Measurements from ENCODE around the gene CASZ1.

CASZ1 gene

GRCh38 chr1:10623686-10624145 is 172.7 kb downstream of the CASZ1 start:
- no peaks in the 10 kb centered on the region for H3K27me3 Mint-ChIP-seq

DNA sequence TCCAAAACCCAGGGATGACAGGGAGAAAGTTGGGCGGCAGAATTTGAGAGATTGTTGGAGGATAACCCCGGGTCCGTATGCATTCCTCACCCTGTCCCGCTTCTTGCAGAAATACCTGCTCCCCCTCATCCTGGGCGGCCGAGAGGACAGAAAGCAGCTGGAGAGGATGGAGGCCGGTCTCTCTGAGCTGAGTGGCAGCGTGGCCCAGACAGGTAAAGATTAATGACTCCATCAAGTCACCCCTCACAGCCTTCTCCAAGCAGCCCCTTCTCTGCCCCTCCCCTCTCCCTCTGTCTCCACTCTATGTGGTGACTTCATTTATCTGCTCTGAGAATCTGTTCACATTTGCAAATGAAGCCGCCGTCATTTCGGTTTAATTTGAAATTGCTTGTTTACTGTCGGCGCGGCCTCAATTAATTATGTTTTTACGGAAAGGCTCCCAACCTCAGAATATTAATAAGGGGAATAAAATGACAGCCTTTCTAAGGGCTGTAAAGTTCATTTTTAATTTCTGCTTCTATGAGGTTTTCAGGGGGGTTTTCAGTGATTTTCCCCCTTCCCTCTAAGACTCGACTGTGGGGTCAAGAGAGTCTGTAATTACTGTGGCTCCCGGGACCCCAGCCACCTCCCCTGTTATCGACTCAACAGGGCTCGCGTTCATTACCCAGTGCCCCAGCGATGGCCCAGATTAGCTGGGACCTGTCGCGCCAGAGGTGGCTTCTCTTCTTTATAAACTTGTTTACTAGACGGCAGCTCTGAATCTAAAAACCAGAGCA is 173.3 kb downstream of the CASZ1 start:
- DNase-seq (ENCODE audit: low spot score in 2 of 2) (no peak), ATAC-seq (replicated peaks; ENCODE audit: extremely low read depth, poor library complexity, severe bottlenecking) (no peak)
- Mint-ChIP-seq H3K4me3 (no peak overlapping the region), H3K27ac (ENCODE audit: low read depth) (no peak overlapping the region), H3K27me3 (no peaks in the 10 kb centered on the region), H3K36me3 (ENCODE audit: insufficient read depth) (peaks cover 9% of the 10 kb centered on the region), H3K9me3 (no peaks in the 10 kb centered on the region), H3K4me1 (no peaks in the 10 kb centered on the region)

More at GRCh38 chr1:10623686-10624145, 172.7 kb downstream of the CASZ1 start:
- Mint-ChIP-seq H3K9me3 (no peaks in the 10 kb centered on the region), H3K27ac (ENCODE audit: low read depth) (no peak overlapping the region), H3K36me3 (ENCODE audit: insufficient read depth) (peaks cover 9% of the 10 kb centered on the region), H3K4me3 (no peak overlapping the region), H3K4me1 (no peaks in the 10 kb centered on the region)
- no peak for DNase-seq (ENCODE audit: low spot score in 2 of 2)
- ATAC-seq (replicated peaks; ENCODE audit: extremely low read depth, poor library complexity, severe bottlenecking): no peak

- Mint-ChIP-seq H3K36me3 (ENCODE audit: insufficient read depth) (peaks cover 10% of the 10 kb centered on the region), H3K4me3 (no peak overlapping the region), H3K27me3 (no peaks in the 10 kb centered on the region), H3K4me1 (no peaks in the 10 kb centered on the region), H3K9me3 (no peaks in the 10 kb centered on the region), H3K27ac (ENCODE audit: low read depth) (no peak overlapping the region)
- DNase-seq (ENCODE audit: low spot score in 2 of 2): no peak
- no peak for ATAC-seq (replicated peaks; ENCODE audit: extremely low read depth, poor library complexity, severe bottlenecking)
Measured at GRCh38 chr1:10621906-10622305, 174.5 kb downstream of the CASZ1 start.

DNA sequence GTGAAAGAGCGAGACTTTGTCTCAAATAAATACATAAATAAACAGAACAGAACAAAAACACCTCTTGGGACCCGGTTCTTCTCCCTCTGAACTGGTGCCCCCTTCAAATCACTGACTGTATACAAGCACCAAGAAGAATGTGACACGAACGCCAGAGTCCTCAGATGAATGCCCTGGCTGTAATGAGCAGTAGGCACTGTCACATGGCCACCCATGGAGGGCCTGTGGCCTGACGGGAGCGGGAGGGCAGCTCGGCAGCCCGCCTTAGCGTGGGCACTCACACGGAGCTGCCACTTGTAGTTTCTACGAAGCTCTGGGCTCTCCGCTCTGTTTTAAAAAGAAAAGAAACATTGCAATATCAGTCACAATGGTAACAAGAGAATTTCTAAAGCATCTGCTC is 175.7 kb downstream of the CASZ1 start:
- DNase-seq (ENCODE audit: low spot score in 2 of 2) (no peak), ATAC-seq (replicated peaks; ENCODE audit: extremely low read depth, poor library complexity, severe bottlenecking) (no peak)
- H3K27ac Mint-ChIP-seq (ENCODE audit: low read depth): no peak overlapping the region
- no peaks in the 10 kb centered on the region for H3K4me1 Mint-ChIP-seq
- peaks cover 8% of the 10 kb centered on the region for H3K36me3 Mint-ChIP-seq (ENCODE audit: insufficient read depth)
- no peaks in the 10 kb centered on the region for H3K9me3 Mint-ChIP-seq
- H3K4me3 Mint-ChIP-seq: no peak overlapping the region
- no peaks in the 10 kb centered on the region for H3K27me3 Mint-ChIP-seq

GRCh38 chr1:10617931-10618885 is 178.2 kb downstream of the CASZ1 start:
- Mint-ChIP-seq H3K4me3 (no peak overlapping the region), H3K9me3 (no peaks in the 10 kb centered on the region), H3K4me1 (no peaks in the 10 kb centered on the region), H3K36me3 (ENCODE audit: insufficient read depth) (peaks cover 9% of the 10 kb centered on the region), H3K27ac (ENCODE audit: low read depth) (no peak overlapping the region), H3K27me3 (no peaks in the 10 kb centered on the region)
- ATAC-seq (replicated peaks; ENCODE audit: extremely low read depth, poor library complexity, severe bottlenecking) (no peak), DNase-seq (ENCODE audit: low spot score in 2 of 2) (no peak)

DNA sequence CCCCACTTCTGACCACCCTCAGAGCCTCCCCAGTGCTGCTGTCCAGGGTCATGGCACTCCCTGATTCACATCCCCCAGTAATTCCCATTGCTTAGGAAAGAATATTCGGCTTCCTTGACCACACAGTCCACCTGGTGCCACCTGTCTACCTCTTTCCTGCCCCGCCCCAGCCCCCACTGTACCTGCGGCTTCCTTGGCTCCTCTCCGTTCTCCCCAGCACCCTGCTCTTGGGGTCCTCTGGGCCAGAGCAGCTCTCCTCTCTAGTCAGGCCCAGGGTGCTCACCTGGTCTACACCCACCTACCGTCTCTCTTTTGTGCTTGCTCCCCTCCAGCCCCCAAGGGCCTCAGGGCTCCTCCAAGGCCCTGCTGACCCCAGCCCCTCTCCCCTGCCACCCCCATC is 179.1 kb downstream of the CASZ1 start:
- Mint-ChIP-seq H3K4me1 (no peaks in the 10 kb centered on the region), H3K4me3 (no peak overlapping the region), H3K36me3 (ENCODE audit: insufficient read depth) (peaks cover 9% of the 10 kb centered on the region), H3K27ac (ENCODE audit: low read depth) (no peak overlapping the region), H3K27me3 (no peaks in the 10 kb centered on the region), H3K9me3 (no peaks in the 10 kb centered on the region)
- no peak for DNase-seq (ENCODE audit: low spot score in 2 of 2)
- no peak for ATAC-seq (replicated peaks; ENCODE audit: extremely low read depth, poor library complexity, severe bottlenecking)

DNA sequence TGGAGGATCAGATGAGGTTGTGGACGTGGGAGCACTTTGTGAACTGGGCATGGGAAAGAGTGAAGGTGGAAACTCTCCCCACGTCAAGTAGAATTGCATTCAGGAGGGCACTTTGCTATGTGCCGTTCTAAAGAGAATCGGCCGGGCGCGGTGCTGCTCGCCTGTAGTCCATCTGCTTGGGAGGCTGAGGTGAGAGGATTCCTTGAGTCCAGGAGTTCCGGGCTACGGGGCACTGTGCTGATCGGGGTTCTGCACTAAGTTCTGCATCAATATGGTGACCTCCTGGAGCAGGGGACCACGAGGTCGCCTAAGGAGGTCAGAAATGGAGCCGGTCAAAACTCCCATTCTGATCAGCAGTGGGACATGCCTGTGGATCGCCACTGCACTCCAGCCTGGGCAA is 179.8 kb downstream of the CASZ1 start:
- no peaks in the 10 kb centered on the region for H3K4me1 Mint-ChIP-seq
- no peaks in the 10 kb centered on the region for H3K9me3 Mint-ChIP-seq
- no peak overlapping the region for H3K27ac Mint-ChIP-seq (ENCODE audit: low read depth)
- no peaks in the 10 kb centered on the region for H3K27me3 Mint-ChIP-seq
- DNase-seq (ENCODE audit: low spot score in 2 of 2) (no peak), ATAC-seq (replicated peaks; ENCODE audit: extremely low read depth, poor library complexity, severe bottlenecking) (no peak)
- H3K36me3 Mint-ChIP-seq (ENCODE audit: insufficient read depth): peaks cover 9% of the 10 kb centered on the region
- H3K4me3 Mint-ChIP-seq: no peak overlapping the region

- no peaks in the 10 kb centered on the region for H3K9me3 Mint-ChIP-seq
- ATAC-seq (replicated peaks; ENCODE audit: extremely low read depth, poor library complexity, severe bottlenecking): no peak
- H3K36me3 Mint-ChIP-seq (ENCODE audit: insufficient read depth): peaks cover 5% of the 10 kb centered on the region
- H3K27ac Mint-ChIP-seq (ENCODE audit: low read depth): no peak overlapping the region
- no peaks in the 10 kb centered on the region for H3K27me3 Mint-ChIP-seq
- no peak for DNase-seq (ENCODE audit: low spot score in 2 of 2)
- H3K4me1 Mint-ChIP-seq: no peaks in the 10 kb centered on the region
- H3K4me3 Mint-ChIP-seq: no peak overlapping the region
Measured at GRCh38 chr1:10615932-10616671, 180.3 kb downstream of the CASZ1 start.

DNA sequence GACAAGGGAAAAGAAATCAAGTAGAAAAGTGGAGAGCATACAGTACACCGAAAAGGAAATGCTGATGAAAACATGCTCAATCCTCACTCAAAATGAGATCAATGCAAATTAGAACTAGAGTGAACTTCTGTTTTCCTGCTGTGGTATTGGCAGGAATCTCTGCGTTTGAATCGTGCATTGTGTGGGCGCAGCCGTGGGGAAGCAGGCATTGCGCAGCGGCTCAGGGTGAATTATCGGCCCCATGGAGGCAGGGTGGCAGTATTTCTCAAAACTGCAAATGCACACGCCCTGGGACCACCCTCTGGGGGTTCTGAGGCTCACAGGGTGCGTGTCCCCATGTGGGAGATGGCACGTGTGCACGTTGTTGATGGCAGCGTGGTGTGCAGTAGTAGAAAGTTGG is 181.1 kb downstream of the CASZ1 start:
- no peak for ATAC-seq (replicated peaks; ENCODE audit: extremely low read depth, poor library complexity, severe bottlenecking)
- peaks cover 3% of the 10 kb centered on the region for H3K36me3 Mint-ChIP-seq (ENCODE audit: insufficient read depth)
- no peak overlapping the region for H3K27ac Mint-ChIP-seq (ENCODE audit: low read depth)
- no peak overlapping the region for H3K4me3 Mint-ChIP-seq
- H3K27me3 Mint-ChIP-seq: no peaks in the 10 kb centered on the region
- no peaks in the 10 kb centered on the region for H3K9me3 Mint-ChIP-seq
- no peaks in the 10 kb centered on the region for H3K4me1 Mint-ChIP-seq
- DNase-seq (ENCODE audit: low spot score in 2 of 2): no peak

DNA sequence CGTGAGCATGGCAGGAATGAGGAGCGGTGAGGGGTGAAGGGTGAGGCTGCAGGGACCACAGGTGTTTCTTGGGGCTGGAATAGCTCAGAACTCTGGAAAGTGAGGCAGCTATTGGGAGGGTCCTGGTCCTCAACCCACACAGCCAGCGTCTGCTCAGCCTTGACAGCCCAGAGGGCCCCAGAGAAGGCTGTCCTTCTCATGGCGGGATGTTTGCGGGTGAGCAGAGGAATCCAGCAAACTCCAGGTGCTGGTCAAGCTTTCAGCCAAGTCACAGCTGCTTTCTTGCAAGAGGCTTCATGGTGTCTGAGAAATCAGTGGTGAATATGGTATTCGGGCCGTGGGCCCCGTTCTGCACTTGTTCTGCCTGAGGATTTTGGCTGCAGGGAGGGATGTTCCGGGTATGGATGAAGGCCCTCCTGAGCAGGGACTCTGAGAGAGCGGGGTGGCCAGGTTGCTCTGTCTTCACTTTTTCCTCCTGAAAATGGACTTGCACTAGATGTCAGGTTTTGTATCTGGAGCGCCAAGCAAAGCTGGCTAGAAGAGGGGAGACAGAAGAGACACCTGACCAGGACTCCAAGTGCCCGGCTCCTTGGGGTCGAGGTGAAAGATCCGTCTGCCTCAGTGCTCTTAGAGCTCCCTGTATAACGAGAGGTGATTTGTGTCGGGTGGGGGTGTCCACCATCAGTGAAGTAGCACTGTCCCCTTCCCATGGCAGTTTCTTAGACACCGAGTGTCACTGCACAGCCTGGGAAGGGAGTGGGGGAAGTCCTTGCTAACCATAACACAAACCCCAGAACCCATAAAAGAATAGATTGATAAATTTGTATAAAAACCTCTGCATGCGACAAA is 181.8 kb downstream of the CASZ1 start:
- Mint-ChIP-seq H3K36me3 (ENCODE audit: insufficient read depth) (peaks cover 3% of the 10 kb centered on the region), H3K9me3 (no peaks in the 10 kb centered on the region), H3K4me3 (no peak overlapping the region), H3K27ac (ENCODE audit: low read depth) (no peak overlapping the region), H3K27me3 (no peaks in the 10 kb centered on the region), H3K4me1 (no peaks in the 10 kb centered on the region)
- DNase-seq (ENCODE audit: low spot score in 2 of 2): no peak
- no peak for ATAC-seq (replicated peaks; ENCODE audit: extremely low read depth, poor library complexity, severe bottlenecking)

DNA sequence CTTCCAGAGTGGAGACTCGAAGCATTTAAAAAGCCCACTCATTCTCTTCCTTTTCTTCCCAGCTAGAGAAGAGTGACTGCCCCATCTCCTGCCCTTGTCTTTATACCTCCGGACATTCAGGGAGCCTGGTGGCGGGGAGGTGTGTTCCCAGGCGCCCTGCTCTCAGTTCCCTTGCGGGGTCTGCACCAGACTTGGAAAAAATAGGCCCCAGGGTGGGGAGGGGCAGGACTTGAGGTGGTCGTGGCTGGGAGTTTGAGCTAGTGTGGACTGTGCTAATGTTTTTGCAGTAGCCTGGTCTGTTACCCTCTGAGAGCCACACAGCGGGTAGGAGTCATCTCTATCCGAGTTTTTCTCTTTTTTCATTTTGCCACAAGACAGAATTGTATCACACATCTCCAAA is 182.6 kb downstream of the CASZ1 start:
- ATAC-seq (replicated peaks; ENCODE audit: extremely low read depth, poor library complexity, severe bottlenecking) (no peak), DNase-seq (ENCODE audit: low spot score in 2 of 2) (no peak)
- Mint-ChIP-seq H3K27ac (ENCODE audit: low read depth) (no peak overlapping the region), H3K4me3 (no peak overlapping the region), H3K9me3 (no peaks in the 10 kb centered on the region), H3K27me3 (no peaks in the 10 kb centered on the region), H3K36me3 (ENCODE audit: insufficient read depth) (peaks cover 3% of the 10 kb centered on the region), H3K4me1 (no peaks in the 10 kb centered on the region)

DNA sequence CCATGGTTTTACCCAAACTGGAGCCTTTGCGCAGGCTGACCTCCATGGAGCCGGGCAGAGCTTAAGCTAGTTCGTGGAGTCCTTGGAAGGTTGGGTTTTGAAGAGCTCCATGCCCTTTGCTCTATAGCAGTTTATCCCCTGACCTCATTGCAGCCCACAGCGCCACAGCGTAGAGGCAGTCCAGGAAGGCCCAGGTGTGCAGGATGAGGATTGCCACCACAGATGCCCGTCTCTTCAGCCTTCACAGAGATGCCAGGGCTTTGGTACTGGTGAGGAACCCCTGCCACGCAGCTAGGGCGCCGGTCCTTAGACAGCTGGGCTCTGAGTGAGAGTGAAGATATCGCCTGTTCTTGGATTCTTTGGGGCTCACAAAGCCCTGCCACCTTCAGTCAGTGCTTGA is 183.1 kb downstream of the CASZ1 start:
- no peak overlapping the region for H3K4me3 Mint-ChIP-seq
- DNase-seq (ENCODE audit: low spot score in 2 of 2): no peak

More for the DNA sequence above, 183.1 kb downstream of the CASZ1 start:
- H3K9me3 Mint-ChIP-seq: no peaks in the 10 kb centered on the region
- no peak overlapping the region for H3K27ac Mint-ChIP-seq (ENCODE audit: low read depth)
- peaks cover 3% of the 10 kb centered on the region for H3K36me3 Mint-ChIP-seq (ENCODE audit: insufficient read depth)
- H3K4me1 Mint-ChIP-seq: no peaks in the 10 kb centered on the region
- ATAC-seq (replicated peaks; ENCODE audit: extremely low read depth, poor library complexity, severe bottlenecking): no peak
- no peaks in the 10 kb centered on the region for H3K27me3 Mint-ChIP-seq
